ENCODE results near the gene LYZL1.
"Not testable (repeated sequence)": the region's sequence is repeated elsewhere in the genome, so short reads cannot be mapped to it uniquely, and the experiment has no call there.

LYZL1 gene

DNA sequence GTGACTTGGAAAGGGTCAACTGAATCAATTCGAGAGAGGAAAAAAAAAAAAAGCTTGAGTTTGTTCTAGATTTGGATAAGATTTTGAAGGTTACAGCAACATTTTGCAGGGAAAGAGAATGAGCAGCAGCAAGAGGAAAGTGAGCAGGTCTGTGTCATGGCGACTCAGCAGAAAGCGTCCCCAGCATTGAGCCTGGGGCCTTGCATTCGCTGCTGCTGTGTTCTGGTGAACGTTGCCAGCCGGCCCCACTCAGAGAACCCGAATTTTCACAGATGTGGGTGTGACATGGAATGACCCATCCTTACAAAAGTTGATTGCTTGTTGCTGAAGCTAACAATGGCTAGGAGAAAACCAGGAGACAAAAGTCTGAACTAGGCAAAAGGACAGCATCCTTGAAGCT, 21.6 kb downstream of the LYZL1 start:
- DNase-seq = not testable (repeated sequence)

DNA sequence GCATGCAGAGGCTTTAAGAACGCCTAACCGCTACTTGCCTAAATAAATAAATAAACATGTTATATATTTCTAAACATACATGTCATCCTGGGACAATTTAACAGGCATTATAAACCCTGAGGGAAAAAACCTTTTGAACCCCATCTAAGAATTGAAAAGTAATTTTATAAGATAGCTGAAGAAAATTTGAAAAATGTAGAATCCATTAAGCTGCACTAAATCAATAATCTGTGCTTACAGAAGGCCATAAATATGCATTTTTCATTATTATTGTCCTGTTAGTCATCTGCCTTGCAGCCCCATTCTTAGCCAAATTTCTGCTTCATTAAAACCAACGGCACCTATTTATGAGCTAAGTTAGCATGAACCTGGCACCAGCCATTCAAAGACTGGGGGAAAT, 24.2 kb downstream of the LYZL1 start:
- no peak for DNase-seq

DNA sequence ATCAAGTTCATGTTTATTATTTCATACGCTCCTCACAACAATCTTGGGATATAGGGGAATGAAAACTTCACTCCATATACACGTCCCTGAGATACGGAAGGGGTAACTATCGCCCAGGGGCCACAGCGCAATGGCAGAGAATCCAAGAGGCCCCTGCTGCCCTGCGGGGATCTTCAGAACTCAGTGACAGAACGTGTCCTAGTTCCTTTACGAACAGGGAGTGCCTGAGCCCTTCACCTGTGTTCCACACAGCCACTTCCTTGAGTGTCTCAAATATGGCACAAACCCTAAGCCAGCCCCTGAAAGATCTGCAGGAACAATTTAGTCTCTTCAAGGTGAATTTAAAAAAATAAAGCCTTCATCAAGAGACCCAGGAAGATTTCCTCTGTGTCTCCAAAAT, 25.9 kb downstream of the LYZL1 start:
- DNase-seq = no peak

DNA sequence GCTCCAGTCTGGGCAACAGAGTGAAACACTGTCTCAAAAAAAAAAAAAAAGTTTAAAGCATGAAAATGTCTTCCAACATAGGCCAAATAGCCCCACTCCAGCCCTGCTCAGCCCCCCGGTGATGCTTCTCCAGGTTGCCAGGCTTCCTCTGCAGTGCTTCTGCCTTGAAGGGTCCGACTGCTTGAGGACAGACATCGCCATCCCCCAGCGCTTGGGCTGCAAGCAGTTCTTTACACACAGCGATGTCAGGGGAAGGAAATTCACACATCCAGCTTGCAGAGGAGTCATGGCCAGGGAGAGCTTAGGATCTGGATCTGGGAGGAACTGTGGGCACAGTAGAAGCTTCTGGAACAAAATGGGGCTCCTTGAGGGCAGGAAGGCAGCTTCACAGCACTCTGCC, 26.9 kb downstream of the LYZL1 start:
- DNase-seq = no peak

DNA sequence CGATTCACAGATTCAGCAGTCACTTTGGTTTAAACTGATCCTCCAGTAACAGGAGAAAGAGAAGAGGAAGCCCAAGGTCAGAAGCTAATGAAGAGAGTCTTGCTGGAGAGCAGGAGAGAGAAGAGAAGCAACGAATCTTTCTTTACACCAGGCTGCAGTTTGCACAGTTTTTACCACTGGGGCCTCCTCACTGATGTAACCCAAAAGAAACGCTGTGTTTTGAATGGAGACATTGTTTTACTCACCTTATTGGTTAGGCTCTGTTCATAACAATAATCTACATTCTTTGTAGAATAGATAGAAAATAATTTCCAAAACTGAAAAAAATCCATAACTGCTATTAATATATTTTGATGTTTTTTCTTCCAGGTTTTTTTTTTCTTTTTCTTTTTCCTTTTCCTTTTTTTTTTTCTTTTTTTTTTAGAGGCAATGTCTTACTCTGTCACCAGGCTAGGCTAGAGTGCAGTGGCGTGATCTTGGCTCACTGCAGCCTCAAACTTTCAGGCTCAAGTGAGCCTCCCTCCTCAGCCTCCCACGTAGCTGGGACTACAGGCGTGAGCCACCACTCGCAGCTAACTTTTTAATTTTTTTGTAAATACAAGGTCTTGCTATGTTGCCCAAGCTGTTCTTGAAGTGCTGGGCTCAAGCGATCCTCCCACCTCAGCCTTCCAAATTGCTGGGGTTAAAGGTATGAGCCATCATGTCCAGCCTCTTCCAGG, 27.6 kb downstream of the LYZL1 start:
- no peak for DNase-seq

DNA sequence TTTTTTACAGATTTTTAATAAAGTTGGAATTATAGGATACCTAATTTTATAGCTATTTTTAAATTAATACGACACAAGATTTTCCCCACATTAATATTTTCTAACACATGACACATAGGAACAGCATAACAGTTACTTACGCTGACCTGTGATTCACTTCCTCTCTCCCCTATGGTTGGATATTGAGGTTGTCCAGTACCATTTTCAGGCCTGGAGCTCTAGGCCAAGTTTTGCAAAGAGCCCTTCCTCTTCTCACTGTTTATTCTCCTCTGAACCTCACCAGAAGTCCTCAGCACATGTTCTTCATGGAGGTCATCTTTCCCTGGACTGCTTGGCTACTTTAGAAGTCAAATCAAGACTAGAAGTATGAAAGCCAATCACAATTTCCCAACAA, 28.2 kb downstream of the LYZL1 start:
- no peak for DNase-seq

DNA sequence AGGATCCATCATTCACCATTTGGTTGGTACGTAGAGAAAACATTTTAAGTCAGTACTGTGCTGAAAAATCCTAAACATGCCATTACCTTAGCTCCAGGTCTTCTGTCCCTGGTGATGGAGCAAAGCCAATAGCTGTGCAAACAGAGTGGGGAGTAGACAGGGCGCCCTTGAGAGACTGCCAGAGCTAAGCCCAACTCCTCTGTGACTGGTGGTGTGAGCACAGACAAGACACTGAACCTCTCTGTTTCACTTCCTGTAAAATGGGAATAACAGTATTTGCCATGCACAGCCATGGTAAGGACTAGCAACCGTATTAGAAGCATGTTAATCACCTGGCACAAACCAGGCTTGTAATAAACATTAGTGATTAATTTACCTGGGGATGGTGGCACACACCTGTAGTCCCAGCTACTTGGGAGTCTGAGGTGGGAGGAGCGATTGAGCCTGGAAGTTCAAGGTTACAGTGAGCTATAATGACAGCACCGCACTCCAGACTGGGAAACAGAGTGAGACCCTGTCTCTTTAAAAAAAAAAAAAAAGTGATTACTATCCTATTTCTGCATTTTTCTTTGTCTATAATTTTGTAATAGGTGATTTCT, 28.7 kb downstream of the LYZL1 start:
- DNase-seq = no peak

DNA sequence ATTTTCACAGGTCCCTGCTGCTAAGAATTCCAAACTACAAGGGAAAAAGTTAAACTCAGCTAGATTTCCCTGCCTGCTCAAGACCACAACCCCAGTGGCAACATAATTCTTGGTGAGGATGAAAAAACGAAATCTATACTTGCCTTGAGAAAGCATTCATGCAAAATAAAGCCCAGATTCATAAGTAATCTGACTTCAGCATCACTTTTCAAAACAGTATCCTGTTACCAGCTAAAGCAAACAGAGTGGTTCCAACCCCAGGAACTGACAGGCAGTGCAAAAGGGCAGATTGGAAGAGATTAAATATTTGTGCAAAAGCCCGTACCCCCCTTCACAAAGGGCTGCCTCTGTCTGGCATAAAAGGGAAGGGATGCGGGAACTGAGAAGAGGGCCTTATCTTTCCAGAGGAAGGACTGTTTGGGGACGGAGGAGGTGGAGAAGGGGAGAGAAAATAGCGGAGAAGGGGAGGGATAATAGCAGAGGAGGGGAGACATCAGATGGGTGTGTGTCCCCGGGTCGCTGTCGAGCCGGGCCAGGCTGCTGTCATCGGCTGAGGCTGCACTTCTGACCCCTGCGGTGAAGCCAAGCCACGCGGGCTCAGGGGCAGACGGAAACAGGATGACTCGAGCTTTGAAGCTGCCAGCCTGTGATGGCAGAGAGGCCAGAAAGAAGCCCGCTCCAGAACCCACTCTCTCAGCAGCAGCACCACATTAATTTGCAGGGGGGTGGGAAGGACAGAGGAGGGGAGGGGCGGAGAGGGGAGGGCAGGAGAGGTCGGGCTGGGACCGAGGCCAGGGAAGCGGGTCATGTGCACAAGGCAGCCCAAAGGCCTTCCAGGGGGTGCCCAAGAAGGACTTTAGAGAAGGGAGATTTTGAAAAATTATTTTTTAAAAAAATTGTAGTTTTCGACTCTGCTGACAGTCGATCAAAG, 29.5 kb downstream of the LYZL1 start:
- not testable (repeated sequence) for DNase-seq

DNA sequence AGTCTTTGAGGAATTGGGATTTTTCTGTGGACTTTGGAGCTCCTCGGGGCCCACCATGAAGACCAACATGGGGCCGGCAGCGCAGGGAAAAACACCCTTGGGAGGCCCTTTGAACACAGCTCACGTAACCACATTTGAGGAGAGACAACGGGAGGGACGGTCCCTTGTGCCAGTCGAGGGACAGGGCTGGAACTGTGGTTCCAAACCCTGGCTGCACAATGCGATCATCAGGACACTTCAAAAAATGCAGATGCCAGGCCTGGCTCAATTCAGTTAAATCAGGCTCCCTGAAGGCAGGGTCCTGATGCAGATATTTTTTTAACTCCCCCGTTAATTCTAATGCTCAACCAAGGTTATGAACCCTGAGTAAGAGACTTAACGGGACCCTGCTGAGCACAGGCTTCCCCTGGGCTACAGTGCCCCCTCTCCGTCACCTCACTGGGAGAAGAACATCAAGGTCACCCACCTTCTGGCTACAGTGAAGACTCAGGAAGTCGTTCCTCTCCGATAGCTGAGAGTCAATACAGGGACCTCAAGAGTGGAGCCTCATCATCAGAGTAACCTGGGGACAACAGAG, 30.4 kb downstream of the LYZL1 start:
- DNase-seq = no peak

DNA sequence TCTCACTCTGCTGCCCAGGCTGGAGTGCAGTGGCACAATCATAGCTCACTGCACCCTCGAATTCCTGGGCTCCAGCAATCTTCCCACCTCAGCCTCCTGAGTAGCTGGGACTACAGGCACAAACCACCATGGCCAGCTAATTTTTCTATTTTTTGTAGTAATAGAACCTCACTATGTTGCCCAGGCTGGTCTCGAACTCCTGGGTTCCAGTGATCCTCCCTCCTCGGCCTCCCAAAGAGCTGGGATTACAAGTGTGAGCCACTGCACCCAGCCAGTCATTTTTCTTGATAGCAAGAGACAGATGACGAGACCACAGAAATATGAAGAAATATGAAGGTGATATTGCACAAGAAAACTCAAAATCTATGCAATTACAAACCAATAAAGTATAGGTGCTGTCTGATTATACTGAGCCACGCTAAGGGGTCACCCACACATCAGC, 31.8 kb downstream of the LYZL1 start:
- DNase-seq = not testable (repeated sequence)

DNA sequence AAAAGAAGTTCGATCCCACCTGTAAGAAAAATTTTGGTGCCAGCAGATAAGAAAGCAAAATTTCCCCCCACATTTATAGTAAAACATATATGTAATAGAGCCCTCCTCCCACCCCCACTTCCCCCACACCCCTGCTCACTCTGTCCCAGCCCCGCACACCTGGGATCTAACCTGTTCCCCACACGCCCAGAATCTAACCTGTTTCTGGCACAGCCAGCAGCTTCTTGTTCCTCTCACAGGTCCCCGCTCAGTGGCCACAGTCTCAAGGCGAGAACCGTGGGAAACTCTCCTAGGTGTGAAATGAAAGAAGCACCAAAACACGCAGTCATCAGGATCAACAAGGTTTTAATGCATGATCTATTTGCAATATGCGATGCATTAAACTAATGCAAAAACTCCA, 32.8 kb downstream of the LYZL1 start:
- no peak for DNase-seq

DNA sequence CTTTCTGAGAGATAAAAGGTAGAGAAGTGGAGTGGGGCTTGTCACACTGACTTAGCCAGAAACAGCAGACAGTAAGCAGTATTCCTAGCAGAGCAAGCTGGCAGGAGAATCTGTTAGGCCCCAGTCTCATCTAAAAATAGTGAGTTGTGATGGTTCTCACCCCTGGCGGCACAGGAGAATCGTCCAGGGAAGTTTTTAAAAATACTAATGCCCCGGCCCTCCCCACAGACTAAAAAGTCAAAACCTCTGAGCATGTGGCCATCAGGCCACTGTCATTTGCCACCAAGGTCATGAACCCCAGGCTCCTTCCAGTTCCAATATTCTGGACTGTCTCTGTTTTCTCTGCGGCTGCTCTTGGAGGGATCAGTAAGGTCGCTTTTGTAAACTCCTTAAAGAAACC, 34.0 kb downstream of the LYZL1 start:
- no peak for DNase-seq

DNA sequence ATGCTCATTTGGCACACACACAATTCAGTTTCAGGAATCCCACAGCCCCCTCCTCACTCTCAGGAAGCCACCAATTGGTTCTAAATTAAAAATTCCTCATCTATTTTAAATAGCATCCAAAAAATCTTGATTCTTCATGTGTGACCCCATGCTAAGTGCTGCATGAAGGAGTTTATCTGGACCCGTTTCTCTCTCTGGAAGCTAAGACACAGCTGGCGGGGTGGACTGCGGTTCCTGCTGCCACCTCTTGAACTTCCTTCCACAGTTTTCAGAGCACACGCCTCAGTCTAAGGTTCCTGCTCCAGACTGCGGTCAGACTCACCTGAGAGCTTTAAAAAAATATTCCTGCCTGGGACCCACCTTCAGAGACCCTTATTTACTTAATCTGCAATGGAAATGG, 34.5 kb downstream of the LYZL1 start:
- DNase-seq = no peak

DNA sequence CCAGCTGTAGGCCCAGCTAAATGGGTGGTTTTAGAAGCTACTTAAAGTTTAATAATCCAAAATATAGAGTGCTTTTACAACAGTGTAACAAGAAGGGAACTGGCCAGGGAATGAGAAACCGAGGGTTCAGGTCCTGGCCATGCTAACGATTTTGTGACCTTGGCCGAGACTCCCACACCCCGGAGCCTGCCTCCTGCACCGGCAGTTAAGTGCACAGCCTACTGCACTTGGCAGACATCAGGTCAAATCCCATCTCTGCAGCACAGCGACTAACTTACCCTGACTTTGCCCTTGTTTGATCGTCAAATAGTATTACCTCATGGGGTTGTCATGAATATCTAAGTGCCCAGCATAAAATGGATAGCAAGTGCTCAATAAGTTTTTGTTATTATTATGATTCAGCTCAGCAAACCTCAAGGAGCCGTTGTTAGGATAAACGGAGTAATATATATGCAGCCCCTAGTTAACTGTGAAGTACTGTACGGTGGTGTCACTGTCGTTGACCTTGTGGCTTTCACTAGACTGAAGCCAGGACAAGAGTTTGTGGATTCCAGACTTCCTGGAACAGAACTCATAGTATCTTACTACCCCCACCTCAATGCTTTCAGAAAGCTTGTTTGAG, 35.5 kb downstream of the LYZL1 start:
- no peak for DNase-seq

DNA sequence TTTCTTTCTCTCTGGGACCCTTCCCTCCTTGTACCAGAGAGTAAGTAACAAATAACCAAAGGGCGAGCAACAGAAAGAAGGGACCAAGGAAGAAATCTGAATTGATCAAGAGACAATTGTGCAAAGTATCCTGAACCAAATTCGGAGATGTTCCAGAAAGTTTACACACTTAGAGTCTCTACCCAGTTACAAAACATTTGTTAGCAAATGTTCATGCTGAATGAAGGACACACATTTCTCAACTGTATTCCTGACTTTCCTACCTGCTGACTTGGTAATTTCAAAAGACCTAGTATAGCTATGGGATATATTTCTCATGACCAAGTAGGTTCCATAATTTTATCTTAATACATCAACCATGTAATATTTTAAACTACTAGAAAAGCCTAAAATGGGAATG, 37.4 kb downstream of the LYZL1 start:
- no peak for DNase-seq

DNA sequence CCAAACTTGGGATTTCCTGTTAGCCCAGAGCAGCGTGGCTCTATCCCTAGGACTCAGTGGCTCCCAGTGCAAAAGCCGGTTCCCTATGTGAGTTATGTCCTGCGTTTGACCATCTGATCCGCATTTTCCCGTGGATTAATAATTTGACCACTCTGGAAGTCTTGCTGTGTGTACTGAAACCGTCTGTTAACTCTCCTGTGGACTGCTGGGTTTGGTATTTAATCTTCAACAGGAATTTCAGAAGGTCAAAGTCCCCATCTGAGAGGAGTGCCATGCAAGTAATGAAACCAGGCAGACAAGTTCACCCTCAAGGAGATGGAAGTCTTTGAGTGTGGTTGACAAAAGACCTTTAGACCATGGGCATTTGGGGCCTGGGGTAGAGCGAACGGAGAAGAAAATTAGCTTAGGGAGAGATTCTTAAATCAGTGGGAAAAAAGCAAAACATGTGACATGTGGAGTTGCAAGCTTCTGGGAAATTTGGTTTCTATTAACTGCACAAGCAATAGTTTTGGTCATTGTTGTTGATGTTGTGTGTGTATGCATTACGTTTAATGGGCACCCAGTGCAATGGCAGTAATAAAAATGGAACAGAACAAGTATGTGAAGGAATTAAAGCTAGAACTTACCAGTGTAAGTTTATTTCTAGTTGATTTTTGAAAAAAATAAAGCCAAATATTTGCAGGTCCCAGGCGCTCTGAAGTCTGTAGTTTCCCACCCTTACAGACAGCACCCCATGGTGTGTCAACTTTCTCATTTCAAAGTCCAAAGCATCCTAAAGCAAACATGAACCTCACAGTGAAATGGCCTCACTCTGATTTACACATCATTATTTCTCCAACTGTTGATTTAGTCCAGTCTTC, 38.2 kb downstream of the LYZL1 start:
- no peak for DNase-seq

DNA sequence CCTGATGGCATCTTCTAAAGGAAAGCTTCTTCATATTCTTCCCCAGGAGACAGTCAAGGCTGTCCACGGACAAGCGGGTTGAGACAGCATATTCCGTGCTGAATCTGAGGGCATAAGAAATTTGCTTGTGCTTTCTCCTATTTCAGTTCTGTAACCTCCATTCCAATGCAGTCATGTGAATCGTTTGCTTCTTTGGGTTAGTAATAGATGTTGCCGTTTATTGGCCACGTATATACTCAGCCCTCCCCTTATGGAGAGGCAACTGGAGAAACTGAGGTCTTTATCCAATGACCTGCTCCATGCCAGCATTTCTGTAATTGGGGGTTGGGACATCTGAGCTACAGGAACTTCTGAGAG, 38.9 kb downstream of the LYZL1 start:
- DNase-seq = no peak

DNA sequence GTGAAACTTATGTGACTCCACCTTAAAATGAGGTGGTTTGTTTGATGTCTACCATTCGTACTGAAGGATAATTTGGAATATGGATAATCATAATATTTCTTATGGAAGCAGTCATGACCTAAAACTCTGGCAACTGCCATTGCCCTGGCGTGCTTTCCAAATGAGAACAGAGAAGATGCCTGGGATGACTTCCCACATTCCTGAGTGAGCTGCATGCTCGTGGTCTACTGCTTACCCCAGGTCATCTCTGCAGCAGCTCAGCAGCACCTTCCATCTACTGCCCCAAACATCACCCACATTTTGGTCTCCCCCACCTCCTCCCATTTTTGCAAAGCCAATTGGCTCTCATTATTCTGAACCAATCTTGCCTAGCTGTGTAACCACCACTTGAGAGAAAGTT, 40.1 kb downstream of the LYZL1 start:
- no peak for DNase-seq

DNA sequence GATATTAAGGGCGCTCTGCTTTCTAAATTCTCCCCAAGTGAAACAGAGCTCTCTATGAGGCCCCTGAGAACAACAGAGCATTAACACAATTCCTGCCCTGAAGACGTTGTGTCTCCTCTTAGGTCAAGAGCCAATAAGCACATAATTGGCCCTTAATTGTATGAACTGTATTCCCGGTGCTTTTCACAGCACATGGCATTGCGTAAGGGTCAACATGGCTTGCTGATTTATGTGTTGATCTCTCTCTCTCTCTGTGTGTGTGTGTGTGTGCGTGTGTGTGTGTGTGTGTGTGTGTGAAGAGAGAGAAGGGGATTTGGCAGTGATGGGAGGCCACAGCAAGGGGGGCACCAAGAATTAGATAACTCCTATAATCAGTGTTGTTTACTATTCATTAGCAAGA, 40.5 kb downstream of the LYZL1 start:
- no peak for DNase-seq

DNA sequence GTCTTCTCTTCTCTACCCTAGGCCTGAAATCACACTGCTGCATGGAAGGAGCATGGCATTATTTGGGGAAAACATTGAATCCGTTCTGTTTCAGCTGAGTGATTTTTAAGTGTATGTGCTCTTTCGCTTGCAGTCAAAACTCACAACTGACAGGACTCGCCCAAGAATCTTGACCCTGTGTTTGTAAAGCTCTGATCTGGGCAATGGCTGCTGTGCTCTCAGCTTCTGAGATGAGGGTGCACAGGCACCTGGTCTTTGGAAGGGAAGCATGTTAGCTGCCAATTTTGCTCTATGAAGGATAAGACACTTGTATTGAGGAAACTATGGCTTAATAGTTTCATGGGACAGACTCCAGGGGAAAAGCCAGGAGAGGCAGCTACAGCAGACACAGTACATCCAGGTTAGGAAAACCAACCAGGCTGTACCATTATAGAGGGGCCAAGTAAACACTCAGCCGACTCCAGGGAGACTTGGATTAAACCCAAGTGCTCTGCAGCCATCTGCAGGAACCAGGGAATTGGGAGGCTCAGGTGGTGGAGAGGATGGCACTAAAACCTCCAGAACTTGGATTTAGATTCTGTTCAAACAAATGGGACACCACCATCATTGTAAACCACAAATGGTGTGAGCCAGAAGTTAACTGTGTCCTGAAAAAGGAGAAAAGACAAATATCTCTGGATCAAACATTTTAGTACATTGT, 43.3 kb downstream of the LYZL1 start:
- DNase-seq = no peak

DNA sequence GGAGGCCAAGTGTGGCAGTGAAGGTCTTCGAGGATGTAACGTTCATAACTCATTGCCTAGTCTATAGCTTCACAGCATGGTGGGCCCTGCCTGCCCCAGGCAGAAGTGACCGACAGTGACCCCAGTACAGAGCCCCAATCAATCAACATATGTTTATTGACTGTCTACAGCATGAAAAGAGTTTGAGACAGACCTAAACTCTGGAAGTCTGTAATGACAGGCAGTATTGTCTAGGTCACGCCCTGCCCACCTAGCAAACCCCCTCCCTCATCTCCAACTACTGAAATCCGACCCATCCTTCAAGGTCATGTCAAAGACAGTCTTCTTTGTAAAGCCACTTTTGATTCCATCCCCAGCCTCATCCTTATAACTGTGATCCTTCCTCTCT, 43.9 kb downstream of the LYZL1 start:
- DNase-seq = no peak

DNA sequence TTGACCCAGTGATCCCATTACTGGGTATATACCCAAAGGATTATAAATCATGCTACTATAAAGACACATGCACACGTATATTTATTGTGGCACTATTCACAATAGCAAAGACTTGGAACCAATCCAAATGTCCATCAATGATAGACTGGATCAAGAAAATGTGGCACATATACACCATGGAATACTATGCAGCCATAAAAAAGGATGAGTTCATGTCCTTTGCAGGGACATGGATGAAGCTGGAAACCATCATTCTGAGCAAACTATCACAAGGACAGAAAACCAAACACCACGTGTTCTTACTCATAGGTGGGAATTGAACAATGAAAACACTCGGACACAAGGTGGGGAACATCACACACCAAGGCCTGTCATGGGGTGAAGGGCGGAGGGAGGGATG, 48.7 kb downstream of the LYZL1 start:
- not testable (repeated sequence) for DNase-seq

All from activated CD4-positive, alpha-beta T cell treated with anti-CD3 and anti-CD28 coated beads for 4 hours (primary cell).